ENCODE data around the gene OBP2A.

DNA sequence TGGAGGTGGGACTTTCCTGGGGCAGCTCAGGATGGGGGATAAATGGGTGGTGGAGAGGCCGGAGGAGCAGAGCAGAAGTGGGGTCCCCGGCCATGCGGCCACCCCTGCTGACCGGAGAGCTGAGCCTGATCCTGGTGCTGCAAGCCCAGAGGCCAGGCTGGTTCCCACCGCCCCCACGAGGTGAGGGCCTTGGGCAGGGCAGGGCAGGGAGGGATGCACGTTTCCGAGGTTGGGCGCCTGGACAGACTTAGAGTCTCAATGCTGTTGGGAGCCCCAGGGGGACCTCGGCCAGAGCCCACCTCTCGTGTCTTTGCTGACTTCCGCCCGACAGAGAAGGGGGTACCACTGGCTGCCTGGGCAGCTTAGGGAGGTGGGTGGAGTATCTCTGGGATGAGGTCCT is 5.5 kb downstream of the OBP2A start:
- TF ChIP-seq, protein P1, sequence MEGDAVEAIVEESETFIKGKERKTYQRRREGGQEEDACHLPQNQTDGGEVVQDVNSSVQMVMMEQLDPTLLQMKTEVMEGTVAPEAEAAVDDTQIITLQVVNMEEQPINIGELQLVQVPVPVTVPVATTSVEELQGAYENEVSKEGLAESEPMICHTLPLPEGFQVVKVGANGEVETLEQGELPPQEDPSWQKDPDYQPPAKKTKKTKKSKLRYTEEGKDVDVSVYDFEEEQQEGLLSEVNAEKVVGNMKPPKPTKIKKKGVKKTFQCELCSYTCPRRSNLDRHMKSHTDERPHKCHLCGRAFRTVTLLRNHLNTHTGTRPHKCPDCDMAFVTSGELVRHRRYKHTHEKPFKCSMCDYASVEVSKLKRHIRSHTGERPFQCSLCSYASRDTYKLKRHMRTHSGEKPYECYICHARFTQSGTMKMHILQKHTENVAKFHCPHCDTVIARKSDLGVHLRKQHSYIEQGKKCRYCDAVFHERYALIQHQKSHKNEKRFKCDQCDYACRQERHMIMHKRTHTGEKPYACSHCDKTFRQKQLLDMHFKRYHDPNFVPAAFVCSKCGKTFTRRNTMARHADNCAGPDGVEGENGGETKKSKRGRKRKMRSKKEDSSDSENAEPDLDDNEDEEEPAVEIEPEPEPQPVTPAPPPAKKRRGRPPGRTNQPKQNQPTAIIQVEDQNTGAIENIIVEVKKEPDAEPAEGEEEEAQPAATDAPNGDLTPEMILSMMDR (IDR thresholded peaks at IDR 0.05; ENCODE audit: low read length): no peak
- no peak for TF ChIP-seq EZH2 (optimal IDR thresholded peaks at IDR 0.05; ENCODE audit: low read depth, low read length)
